Panc1 (cell line): Measurements from ENCODE around the gene PEX7. TPM values are rescaled to one million over a fixed set of nuclear protein-coding genes. Genes with fewer than 3 reads are reported as not detected.

Source experiments
- ATAC-seq: fragments of 200-7000 bp; cut with Tn5 transposase; 2 replicates; pipeline ENCODE4 v1.9.1; 2020; ENCODE audit warnings: mild to moderate bottlenecking, moderate library complexity
- BruUV-seq: library from RNA; stranded (reverse); fragments of 400-500 nt; replicated peaks from 2 replicates; lab custom pipeline; 2021; lab: Mats Ljungman, UMichigan
- CTCF ChIA-PET: fragments of 300-600 bp; sonication (Branson Sonifier 250); formaldehyde crosslinking; loops from one replicate; lab custom pipeline; 2022; ENCODE audit warnings: antibody characterized with exemption; lab: Charles Lee
- POLR2A ChIA-PET: fragments of 300-600 bp; sonication (Branson Sonifier 250); formaldehyde crosslinking; loops from one replicate; lab custom pipeline; 2022; ENCODE audit warnings: antibody characterized with exemption; lab: Charles Lee
- DNase-seq: peaks from one replicate; pipeline ENCODE4 v3.0.0-alpha.2; 2010; ENCODE audit warnings: low read depth, low spot score
- H3K27ac ChIP-seq: 2 replicates; pipeline ENCODE4 v1.5.1; 2011; ENCODE audit warnings: mild to moderate bottlenecking, low read length, inconsistent platforms
- H3K27me3 ChIP-seq: fragments of 200-500 bp; sonication (Bioruptor generic); 2 replicates; pipeline ENCODE4 v1.6.0; 2014; ENCODE audit warnings: low read length, inconsistent platforms; ENCODE audit not compliant: control insufficient read depth, insufficient read depth
- H3K36me3 ChIP-seq: fragments of 200-500 bp; sonication (Bioruptor generic); 2 replicates; pipeline ENCODE4 v1.5.1; 2014; ENCODE audit warnings: inconsistent platforms, mild to moderate bottlenecking, low read length, moderate library complexity; ENCODE audit not compliant: control insufficient read depth, insufficient read depth
- H3K4me1 ChIP-seq: 2 replicates; pipeline ENCODE4 v1.5.1; 2011; ENCODE audit warnings: inconsistent platforms, mild to moderate bottlenecking, low read length, moderate library complexity; ENCODE audit not compliant: control insufficient read depth, insufficient read depth
- H3K4me3 ChIP-seq, 2 experiments: 2 replicates each; pipeline ENCODE4 v1.5.1; 2011 to 2012; ENCODE audit warnings: low read depth in 2 of 2, low read length in 2 of 2, mild to moderate bottlenecking in 2 of 2, inconsistent platforms in 1 of 2, moderate library complexity in 1 of 2
- H3K9me3 ChIP-seq: fragments of 200-500 bp; sonication (Bioruptor generic); 2 replicates; pipeline ENCODE4 v1.5.1; 2014; ENCODE audit warnings: low read depth, mild to moderate bottlenecking, inconsistent platforms, low read length, moderate library complexity; ENCODE audit not compliant: control insufficient read depth, insufficient read depth
- POLR2AphosphoS5 ChIP-seq: IDR thresholded peaks from 2 replicates; pipeline ENCODE4 v1.6.1; 2012; ENCODE audit warnings: mild to moderate bottlenecking, low read depth, low read length, moderate library complexity
- SIN3A ChIP-seq: IDR thresholded peaks from 2 replicates; pipeline ENCODE4 v1.6.1; 2012; ENCODE audit warnings: low read depth, mild to moderate bottlenecking, low read length, moderate library complexity, borderline replicate concordance; ENCODE audit not compliant: insufficient read depth
- TCF7L2 ChIP-seq: IDR thresholded peaks from 2 replicates; pipeline ENCODE4 v1.6.1; 2011; ENCODE audit warnings: mild to moderate bottlenecking, low read depth, low read length, inconsistent platforms
- in situ Hi-C: cut with HindIII; loops from 2 replicates; pipeline ENCODE4 v1.10.0; 2016; ENCODE audit warnings: low sequenced_read_pairs, low pct_unique_long_range_greater_than_20kb
- intact Hi-C: fragments of 100-400 bp; cut with micrococcal nuclease; formaldehyde crosslinking; loops from one replicate; pipeline ENCODE4 v1.10.0; 2022; ENCODE audit not compliant: unreplicated experiment
- total RNA-seq: library from RNA; stranded (reverse); gene quantifications from one replicate; pipeline ENCODE4 v1.2.1, GENCODE V29; 2021; ENCODE audit not compliant: unreplicated experiment
- TF ChIP-seq, protein P1 (sequence below): fragments of 450-650 bp; IDR thresholded peaks from 2 replicates; pipeline ENCODE4 v1.5.1; 2017; ENCODE audit warnings: mild to moderate bottlenecking
- TF ChIP-seq, protein P2 (sequence below), 2 experiments: IDR thresholded peaks; 2 replicates each; pipeline ENCODE4 v1.6.1; 2011 to 2012; ENCODE audit warnings: low read depth in 2 of 2, control low read depth in 1 of 2, low read length in 1 of 2, mild to moderate bottlenecking in 1 of 2, moderate library complexity in 1 of 2; ENCODE audit not compliant: insufficient read depth in 1 of 2

PEX7 gene
- total RNA-seq, 1 experiment from 2014 or later: 8.8 TPM

DNA sequence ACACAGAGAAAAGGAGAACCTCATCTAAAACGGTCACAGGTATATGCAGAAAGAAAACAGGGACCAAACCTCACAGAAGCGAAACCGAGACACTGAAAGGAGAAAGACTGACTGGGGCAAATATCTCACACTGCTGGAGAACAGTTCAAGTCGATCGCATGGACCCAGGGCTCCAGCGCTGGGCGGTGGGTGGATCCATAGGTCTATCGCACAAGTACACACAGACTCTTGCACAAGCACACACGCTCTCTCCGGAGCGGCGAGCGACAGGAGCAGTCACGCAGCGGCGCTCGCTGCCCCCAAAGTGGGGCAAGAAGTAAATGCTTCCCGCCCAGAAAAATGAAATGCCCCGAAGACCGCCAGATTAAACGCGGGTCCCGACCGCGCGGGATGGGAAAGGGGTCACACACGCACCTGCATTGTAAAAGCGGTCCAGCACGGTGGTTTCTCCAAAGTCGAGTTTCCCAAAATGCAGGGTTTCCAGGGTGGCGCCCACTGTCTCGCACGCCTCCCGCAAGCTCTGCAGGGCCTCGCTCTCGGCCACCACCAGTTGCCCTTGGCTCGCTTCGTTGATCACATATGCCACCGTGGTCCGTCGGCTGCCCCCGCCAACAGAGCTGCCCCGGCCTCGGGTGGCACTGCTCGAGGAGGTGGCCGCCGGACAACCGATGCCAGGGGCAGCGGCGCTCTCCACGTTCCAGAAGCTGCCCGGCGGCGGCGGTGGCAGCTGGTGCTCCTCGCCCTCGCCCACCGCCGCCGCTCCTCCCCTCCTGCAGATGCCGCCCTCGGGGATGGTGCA, 30.9 kb upstream of the PEX7 start:
- Histone ChIP-seq H3K4me3 (peak overlapping the region; percentile 74 to 90), H3K27me3 (no peaks in the 10 kb centered on the region), H3K4me1 (peaks cover 25% of the 10 kb centered on the region), H3K27ac (peak overlapping the region; percentile 73), H3K9me3 (no peaks in the 10 kb centered on the region), H3K36me3 (no peaks in the 10 kb centered on the region; the same call in 1 of the 2 replicates)
- TF ChIP-seq, protein P1, sequence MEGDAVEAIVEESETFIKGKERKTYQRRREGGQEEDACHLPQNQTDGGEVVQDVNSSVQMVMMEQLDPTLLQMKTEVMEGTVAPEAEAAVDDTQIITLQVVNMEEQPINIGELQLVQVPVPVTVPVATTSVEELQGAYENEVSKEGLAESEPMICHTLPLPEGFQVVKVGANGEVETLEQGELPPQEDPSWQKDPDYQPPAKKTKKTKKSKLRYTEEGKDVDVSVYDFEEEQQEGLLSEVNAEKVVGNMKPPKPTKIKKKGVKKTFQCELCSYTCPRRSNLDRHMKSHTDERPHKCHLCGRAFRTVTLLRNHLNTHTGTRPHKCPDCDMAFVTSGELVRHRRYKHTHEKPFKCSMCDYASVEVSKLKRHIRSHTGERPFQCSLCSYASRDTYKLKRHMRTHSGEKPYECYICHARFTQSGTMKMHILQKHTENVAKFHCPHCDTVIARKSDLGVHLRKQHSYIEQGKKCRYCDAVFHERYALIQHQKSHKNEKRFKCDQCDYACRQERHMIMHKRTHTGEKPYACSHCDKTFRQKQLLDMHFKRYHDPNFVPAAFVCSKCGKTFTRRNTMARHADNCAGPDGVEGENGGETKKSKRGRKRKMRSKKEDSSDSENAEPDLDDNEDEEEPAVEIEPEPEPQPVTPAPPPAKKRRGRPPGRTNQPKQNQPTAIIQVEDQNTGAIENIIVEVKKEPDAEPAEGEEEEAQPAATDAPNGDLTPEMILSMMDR: no peak
- TF ChIP-seq TCF7L2: no peak
- 0 out of 2 replicates have a peak, but pooled peaks have one; percentile 25 for TF ChIP-seq POLR2AphosphoS5
- BruUV-seq: no TSS peak
- ATAC-seq: peak; percentile 59
- ChIA-PET POLR2A (interaction anchor here (0.8 to 0.9 kb wide), 2 partner anchors 52 to 147 kb away, joined by 5 read pairs; no protein-coding TSS in a partner anchor), CTCF (interaction anchor here (0.5 to 2.1 kb wide), 12 partner anchors 10 to 526 kb away, joined by 3 to 114 read pairs (median 4); no protein-coding TSS in a partner anchor)
- in situ Hi-C loops: no loop called here
- intact Hi-C loops: loop anchor here (2.0 kb wide), 1 partner anchor 209 kb away; no protein-coding TSS in a partner anchor
- no peak for DNase-seq

DNA sequence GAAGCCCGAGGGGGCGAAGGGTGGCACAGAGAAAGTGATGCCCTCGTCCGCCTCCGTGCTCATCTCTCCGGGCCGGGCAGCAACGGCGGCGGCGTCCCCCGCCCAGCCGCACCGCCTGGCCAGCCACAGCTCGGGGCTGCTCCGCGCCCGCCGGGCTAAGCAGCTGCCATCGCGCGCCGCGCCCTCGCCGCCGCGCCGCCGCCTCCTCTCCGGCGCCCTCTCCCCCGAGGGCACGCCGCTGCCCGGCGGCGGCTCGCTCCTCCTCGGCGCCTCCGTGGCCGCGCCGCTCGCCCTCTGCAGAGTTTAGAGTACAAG, 30.3 kb upstream of the PEX7 start:
- no peak; the same call in 1 of the 2 replicates for ATAC-seq
- BruUV-seq: no TSS peak
- intact Hi-C loops: loop anchor here (2.0 kb wide), 1 partner anchor 209 kb away; no protein-coding TSS in a partner anchor
- TF ChIP-seq, protein P2, sequence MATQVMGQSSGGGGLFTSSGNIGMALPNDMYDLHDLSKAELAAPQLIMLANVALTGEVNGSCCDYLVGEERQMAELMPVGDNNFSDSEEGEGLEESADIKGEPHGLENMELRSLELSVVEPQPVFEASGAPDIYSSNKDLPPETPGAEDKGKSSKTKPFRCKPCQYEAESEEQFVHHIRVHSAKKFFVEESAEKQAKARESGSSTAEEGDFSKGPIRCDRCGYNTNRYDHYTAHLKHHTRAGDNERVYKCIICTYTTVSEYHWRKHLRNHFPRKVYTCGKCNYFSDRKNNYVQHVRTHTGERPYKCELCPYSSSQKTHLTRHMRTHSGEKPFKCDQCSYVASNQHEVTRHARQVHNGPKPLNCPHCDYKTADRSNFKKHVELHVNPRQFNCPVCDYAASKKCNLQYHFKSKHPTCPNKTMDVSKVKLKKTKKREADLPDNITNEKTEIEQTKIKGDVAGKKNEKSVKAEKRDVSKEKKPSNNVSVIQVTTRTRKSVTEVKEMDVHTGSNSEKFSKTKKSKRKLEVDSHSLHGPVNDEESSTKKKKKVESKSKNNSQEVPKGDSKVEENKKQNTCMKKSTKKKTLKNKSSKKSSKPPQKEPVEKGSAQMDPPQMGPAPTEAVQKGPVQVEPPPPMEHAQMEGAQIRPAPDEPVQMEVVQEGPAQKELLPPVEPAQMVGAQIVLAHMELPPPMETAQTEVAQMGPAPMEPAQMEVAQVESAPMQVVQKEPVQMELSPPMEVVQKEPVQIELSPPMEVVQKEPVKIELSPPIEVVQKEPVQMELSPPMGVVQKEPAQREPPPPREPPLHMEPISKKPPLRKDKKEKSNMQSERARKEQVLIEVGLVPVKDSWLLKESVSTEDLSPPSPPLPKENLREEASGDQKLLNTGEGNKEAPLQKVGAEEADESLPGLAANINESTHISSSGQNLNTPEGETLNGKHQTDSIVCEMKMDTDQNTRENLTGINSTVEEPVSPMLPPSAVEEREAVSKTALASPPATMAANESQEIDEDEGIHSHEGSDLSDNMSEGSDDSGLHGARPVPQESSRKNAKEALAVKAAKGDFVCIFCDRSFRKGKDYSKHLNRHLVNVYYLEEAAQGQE (IDR thresholded peaks at IDR 0.05; ENCODE audit: insufficient read depth in 1 of 2, low read depth in 2 of 2, low read length in 1 of 2): no peak
- TF ChIP-seq SIN3A (no peak; the same call in 1 of the 2 replicates), TCF7L2 (no peak), POLR2AphosphoS5 (no peak)
- TF ChIP-seq, protein P1: no peak
- in situ Hi-C loops: no loop called here
- Histone ChIP-seq H3K4me3 (peak overlapping the region; percentile 74 to 90), H3K36me3 (no peaks in the 10 kb centered on the region; the same call in 1 of the 2 replicates), H3K9me3 (no peaks in the 10 kb centered on the region), H3K27me3 (no peaks in the 10 kb centered on the region), H3K27ac (no peak overlapping the region; the same call in 1 of the 2 replicates), H3K4me1 (peaks cover 23% of the 10 kb centered on the region)
- ChIA-PET CTCF (interaction anchor here (0.5 to 2.1 kb wide), 13 partner anchors 10 to 526 kb away, joined by 3 to 114 read pairs (median 4); partner anchors contain the start of gene MAP7), POLR2A (interaction anchor here (0.5 to 0.9 kb wide), 6 partner anchors 10 to 225 kb away, joined by 3 to 13 read pairs (median 5); no protein-coding TSS in a partner anchor)
- no peak for DNase-seq
